Stimulated activated CD4-positive, alpha-beta T cell treated with anti-CD3 and anti-CD28 coated beads, Interleukin-15, amount 100 ng/mL, for 1 hour (primary cell): ENCODE measurements around the gene C3orf20.
A peak's percentile ranks its signal among the peaks of the same experiment; 100 is the strongest.

Experiments
- DNase-seq, 2 donors: peaks; one replicate each; pipeline ENCODE4 v3.0.0-alpha.2; 2020; ENCODE audit warnings: low read depth in 1 of 2, low spot score in 1 of 2

Gene C3orf20

GRCh38 chr3:14772533-14773138, 97.7 kb downstream of the C3orf20 start:
- DNase-seq: no peak

DNA sequence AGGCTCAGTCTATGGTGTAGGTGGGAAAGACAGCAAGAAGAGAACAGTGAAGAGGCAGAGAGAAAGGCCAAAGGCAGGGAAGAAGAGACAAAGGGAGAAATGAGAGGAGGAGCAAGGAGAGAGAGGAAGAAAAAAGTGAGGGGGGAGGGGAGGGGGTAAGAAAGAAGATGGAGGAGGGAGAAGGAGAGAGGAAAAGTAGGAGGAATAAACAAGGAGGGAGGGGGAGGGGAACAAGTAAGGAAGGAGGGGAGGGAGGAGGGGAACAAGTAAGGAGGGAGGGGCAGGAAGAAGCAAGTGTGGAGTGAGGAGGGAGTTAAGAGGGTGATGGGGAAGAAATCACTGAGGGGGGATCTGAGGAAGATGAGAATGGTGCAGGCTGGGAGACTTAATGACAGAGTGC, 98.3 kb downstream of the C3orf20 start:
- DNase-seq: no peak

- DNase-seq: no peak
Measured at GRCh38 chr3:14773691-14774128, 98.8 kb downstream of the C3orf20 start.

DNA sequence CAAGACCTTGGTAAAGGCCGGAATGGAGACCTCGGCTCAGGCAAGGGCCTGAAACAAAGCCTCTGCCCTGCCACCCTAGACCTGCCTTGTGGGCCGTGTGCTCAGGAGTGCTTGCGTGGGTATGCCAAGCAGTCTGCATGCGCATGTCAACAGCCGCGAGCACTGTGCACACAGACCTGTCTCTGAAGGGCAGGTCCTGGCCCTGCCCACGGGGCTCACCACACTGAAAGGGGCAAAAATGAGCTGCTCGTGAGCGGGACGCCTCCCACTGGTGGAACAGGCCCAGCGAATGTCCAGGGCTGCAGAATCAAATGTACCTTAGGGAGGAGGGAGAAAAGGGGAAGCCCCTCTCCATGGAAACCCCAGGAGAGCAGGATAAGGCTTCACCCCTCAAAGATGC, 99.5 kb downstream of the C3orf20 start:
- DNase-seq: no peak

GRCh38 chr3:14775011-14775410, 100.1 kb downstream of the C3orf20 start:
- no peak for DNase-seq

DNA sequence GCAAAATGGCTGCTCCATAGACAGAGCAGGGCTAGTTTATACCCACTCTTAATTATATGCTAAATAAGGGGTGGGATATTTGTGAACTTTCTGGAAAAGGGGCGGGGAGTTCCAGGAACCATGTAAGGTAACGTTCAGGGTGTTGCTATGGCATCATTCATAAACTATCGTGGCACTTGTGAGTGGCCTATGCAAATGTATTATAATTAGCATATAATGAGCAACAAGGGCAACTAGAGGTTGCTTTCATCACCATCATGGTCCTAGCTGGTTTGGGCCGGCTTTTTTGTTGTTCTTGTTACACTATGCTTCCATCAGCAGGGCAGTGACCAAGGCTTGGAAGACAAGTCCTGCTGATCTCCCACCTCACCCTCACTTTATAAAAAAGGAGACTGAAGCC, 100.6 kb downstream of the C3orf20 start:
- DNase-seq: no peak

DNA sequence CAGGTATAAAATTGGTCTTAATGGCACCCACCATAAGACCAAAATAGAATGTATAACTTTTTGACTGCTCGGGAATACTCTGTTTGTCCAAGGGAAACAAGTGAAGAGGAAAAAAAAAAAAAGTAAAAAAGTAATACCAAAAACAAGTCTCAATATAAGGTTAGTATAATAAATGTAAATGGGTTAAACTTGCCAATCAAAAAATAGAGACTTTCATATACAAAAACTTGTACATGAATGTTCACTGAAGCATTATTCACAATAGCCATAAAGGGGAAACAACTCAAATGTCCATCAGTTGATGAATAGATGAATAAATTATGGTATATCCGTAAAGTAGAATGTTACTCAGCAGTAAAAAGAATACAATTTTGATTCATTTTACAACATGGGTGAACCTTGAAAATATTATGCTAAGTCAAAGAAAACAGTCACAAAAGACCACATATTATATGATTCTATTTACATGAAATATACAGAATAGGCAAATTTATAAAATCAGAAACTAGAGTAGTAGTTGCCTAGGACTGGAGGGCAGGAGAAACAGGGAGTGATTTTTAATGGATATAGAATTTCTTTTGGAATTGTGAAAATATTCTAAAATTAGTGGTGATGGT, 104.2 kb downstream of the C3orf20 start:
- no peak for DNase-seq

- DNase-seq: no peak
Measured at GRCh38 chr3:14780927-14781507, 106.1 kb downstream of the C3orf20 start.

DNA sequence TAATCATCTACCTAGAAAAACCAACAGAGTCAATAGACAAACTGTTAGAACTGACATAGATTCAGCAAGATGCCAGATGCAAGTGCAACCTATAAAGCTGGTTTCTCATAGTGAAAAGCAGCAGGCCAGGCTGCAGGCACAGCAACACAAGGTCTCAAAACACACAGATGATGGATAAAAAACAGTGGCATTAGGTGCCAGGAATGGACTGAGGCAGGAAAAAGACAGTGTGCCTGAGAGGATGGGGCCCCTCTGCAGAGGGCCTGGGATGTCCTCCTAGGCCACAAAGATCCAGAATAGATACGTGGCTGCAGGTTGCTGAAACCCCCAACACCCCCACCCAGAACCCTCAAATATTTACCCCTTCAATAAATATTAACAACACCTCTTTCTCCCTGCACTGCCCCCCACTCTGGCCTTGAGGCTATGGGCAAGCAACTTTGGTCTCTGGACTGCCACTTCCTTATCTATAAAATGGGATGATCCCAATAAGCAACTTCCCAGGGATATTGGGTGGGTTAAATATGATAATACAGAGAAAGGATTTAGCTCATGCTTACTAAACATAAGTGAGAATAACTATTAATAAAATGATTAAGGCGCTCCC, 108.6 kb downstream of the C3orf20 start:
- no peak for DNase-seq

DNA sequence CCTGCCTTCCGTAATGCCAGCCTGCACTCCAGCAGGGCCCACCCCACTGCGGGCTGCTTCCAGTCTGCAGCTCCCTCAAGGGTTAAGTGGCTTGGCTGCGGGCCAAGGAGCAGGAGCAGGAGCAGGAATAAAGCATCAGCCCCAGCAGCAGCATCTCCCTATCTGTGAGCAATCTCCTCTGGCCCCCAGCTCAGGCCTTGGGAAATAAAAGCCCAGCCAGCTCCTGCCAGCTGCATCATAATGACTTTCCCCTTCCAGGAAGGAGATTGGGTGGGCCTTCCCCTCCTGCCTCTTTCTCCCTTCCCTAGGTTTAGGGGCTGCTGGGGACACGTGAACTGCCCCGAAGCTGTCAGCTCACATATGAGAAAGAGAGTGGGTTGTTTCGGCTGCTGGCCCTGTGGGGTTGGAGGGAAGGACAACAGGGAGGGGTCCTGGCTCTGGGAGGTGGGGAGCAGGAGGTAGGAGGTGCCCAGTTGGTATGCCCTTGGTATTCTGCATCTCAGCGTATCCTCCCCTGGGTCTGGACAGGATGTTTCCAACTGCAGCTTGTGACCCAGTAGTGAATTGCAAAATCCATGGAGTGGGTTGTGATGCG, 109.2 kb downstream of the C3orf20 start:
- DNase-seq: no peak

- no peak for DNase-seq
Measured at GRCh38 chr3:14785207-14786155, 110.5 kb downstream of the C3orf20 start.

DNA sequence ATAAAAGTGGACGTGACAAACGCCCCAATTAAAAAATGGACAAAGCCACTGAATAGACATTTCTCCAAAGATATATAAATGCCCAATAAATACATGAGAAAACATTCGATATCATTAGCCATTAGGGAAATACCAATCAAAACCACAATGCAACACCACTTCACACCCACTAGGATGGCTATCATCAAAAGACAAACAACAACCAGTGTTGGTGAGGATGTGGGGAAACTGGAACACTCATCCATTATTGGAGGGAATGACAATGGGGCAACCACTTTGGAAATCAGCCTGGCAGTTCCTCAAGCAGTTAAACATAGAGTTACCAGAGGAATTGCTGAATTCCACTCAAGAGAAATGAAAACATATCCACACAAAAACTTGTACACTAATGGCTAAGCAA, 111.4 kb downstream of the C3orf20 start:
- no peak for DNase-seq

- no peak for DNase-seq
Measured at GRCh38 chr3:14787630-14788029, 112.7 kb downstream of the C3orf20 start.

- DNase-seq: no peak
Measured at GRCh38 chr3:14788644-14789043, 113.7 kb downstream of the C3orf20 start.

GRCh38 chr3:14789221-14789620, 114.3 kb downstream of the C3orf20 start:
- no peak for DNase-seq

DNA sequence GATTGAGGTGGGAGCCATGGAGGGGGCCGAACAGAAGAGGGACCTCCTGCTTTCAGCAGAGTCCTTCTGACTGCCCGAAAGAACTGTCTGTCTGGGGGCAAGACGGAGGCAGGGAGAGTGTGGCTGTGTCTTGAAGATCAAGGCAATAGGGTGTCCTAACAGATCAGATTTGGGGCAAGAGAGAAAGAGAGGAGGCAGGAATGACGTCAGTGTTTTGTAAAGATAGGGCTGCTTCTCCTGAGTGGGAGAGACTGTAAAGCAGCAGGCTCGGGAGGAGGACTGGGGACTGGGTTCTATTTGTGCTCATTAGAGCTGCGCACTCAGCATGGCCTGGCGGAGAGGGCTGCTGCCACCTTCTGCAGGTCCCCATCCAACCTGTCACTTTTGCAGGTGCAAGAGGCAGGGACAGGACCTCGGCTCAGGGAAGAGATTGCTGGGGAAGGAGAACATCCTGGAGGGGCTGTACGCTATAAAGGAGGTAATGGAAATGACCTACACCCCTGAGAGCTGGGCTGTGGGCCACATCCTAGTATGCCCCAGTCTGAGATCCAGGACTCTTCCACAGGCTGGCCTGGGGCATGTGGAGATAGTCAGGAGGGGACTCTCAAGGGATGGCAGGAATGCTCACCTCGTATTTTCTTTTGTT, 114.8 kb downstream of the C3orf20 start:
- DNase-seq: no peak

DNA sequence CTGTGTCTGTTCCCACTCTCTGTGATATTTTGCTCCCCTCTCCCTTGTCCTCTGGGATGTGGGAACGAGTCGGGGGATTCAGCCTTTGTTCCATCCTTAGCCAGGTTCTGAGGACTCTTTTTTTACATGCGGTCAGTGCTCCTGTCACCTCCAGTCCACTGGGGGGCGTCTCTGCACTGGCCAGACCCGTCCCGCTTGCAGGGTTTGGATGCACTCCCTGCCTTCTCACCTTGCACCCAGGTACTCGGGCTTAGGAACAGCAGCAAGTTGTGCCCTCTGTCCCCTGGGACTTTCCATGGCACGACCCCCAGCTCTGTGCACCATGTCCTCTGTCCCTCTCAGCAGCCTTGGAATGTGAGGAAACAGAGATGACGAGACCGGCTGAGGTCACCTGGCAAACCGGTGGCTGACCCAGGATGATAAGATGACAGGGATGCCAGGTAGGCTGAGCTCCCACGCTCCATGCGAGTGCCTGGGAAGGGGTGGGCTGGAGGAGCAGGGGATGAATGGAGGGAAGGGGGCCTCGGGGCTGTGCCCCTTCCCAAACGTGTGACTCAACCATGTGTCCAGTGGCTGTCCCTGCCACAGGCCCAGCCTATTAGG, 116.5 kb downstream of the C3orf20 start:
- DNase-seq: peak in 1 of 2 donors; percentile 21

DNA sequence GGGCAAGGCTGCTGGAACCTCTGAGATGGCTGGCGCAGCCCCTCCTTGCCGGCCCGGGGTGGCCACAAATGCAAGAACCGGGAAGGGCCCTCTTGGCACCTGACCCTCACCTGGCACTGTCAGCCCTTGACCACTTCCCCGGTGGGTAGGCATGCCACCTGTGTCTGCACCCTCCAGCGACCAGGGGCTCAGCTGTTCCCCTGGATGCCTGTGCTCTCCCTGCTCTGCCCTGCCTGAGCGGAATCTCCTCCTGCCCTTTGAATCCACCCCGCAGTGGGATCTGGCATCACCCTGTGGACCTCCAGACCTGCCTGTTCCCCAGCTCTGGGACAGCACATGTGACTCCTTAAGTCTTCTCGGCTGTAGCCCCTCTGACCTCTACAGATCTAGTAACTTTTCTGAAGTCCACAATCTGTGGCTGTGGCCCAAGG, 117.8 kb downstream of the C3orf20 start:
- no peak for DNase-seq

GRCh38 chr3:14793126-14793857, 118.4 kb downstream of the C3orf20 start:
- no peak for DNase-seq
